Ovary (tissue), 3 donors: Measurements from ENCODE around the gene EVX2.

Experiments used
- POLR2A ChIP-seq: fragments of 450-650 bp; IDR thresholded peaks from one replicate; pipeline ENCODE4 v1.6.1; 2017; ENCODE audit warnings: antibody characterized with exemption, mild to moderate bottlenecking, moderate library complexity
- TF ChIP-seq, protein P1 (sequence below), 3 donors: fragments of 450-650 bp in 2 of 3; fragments of 200-600 bp in 1 of 3; IDR thresholded peaks; one replicate each; pipeline versions ENCODE4 v1.5.1 to v1.8.0; 2016 to 2022; ENCODE audit warnings: antibody characterized with exemption in 3 of 3, mild to moderate bottlenecking in 1 of 3
- donor health status: DM: no; HTN: no; CAD: no.

DNA sequence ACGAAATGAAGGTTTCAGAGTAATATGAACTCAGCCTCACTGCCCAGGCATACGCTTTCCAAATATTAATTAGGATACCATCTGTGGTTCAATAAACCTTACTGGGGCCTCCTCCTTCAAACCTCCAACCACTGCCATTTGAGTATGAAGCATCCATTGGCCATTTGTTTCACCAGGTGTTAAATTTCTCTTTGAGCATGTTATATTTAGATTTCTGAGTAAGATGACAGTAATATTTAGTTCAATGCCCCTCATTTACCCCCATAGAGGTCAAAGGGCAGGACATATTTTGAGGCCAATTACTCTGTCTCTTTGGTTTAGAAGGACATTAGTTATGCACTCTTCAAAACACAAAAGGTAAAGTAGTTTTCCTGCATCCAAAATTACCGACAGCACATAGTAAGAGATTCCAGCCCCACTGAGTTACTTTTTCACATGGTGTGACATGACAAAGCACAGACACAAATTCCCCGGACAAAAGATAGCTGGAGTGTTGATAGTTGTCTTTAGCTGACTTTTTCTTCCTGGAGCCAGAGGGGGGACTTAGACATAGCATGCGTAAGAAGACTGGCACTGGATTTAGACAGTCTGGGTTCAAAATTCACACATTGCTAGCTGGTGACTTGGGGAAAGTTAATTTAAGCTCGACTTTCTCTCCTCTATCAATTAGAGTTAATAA is 48.6 kb downstream of the EVX2 start:
- TF ChIP-seq POLR2A = no peak
- TF ChIP-seq, protein P1, sequence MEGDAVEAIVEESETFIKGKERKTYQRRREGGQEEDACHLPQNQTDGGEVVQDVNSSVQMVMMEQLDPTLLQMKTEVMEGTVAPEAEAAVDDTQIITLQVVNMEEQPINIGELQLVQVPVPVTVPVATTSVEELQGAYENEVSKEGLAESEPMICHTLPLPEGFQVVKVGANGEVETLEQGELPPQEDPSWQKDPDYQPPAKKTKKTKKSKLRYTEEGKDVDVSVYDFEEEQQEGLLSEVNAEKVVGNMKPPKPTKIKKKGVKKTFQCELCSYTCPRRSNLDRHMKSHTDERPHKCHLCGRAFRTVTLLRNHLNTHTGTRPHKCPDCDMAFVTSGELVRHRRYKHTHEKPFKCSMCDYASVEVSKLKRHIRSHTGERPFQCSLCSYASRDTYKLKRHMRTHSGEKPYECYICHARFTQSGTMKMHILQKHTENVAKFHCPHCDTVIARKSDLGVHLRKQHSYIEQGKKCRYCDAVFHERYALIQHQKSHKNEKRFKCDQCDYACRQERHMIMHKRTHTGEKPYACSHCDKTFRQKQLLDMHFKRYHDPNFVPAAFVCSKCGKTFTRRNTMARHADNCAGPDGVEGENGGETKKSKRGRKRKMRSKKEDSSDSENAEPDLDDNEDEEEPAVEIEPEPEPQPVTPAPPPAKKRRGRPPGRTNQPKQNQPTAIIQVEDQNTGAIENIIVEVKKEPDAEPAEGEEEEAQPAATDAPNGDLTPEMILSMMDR (IDR thresholded peaks at IDR 0.05) = no peak
